HG03342 (cell line): ENCODE measurements around the gene PI4KA.

Source experiments
- ATAC-seq: cut with Tn5 transposase; IDR thresholded peaks from one replicate; pipeline ENCODE4 v1.9.1; 2021; ENCODE audit warnings: mild to moderate bottlenecking, moderate library complexity; ENCODE audit not compliant: unreplicated experiment

Gene PI4KA

GRCh38 chr22:20819471-20819870 is 39.1 kb downstream of the PI4KA start:
- ATAC-seq = no peak

GRCh38 chr22:20818471-20818870 is 40.1 kb downstream of the PI4KA start:
- ATAC-seq = no peak

GRCh38 chr22:20816559-20816958 is 42.1 kb downstream of the PI4KA start:
- ATAC-seq = no peak

DNA sequence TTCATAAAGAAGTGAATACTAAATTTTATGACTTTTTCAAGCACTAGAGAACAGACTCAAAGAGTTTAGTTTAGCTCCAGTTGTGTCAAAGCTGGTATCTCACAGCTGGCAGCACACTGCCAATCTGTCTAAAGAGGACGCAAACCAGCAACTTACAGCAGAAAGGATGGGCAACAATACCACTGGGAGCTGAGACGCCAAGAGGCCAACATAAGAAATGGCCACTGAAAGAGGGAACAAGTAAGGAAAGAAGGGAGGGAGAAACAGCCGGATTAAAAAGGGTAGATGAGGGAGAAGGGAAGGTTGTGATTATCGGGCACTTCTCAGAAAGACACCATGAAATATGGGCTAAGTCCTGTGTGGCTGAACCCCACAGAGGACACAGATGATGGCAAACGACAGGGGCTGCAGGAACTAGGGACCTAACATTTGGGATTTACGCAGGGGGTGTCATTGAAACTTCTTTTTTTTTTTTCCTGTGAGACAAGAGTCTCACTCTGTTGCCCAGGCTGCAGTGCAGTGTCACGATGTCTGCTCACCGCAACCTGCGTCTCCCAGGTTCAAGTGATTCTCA is 43.0 kb downstream of the PI4KA start:
- no peak for ATAC-seq

DNA sequence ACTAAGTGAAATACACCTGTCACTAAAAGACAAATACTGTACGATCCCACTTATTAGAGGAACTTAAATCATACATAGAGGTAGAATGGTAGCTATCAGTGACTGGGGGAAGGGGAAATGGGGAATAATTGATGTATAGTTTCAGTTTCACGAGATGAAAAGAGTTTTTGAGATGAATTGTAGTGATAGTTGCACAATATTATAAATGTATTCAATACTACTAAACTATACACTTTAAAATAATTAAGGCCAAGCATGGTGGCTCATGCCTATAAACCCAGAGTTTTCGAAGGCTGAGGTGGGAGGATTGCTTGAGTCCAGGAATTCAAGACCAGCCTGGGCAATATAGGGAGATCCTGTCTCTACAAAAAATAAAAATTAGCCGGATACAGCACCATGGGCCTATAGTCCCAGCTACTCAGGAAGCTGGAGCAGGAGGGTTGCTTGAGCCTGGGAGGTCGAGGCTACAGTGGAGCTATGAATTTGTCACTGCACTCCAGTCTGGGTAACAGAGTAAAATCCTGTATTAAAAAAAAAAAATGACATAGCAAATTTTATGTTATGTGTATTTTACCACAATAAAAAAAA is 44.3 kb downstream of the PI4KA start:
- no peak for ATAC-seq

GRCh38 chr22:20813056-20813455 is 45.6 kb downstream of the PI4KA start:
- ATAC-seq = no peak

- ATAC-seq = no peak
Measured at GRCh38 chr22:20811971-20812660, 46.5 kb downstream of the PI4KA start.

DNA sequence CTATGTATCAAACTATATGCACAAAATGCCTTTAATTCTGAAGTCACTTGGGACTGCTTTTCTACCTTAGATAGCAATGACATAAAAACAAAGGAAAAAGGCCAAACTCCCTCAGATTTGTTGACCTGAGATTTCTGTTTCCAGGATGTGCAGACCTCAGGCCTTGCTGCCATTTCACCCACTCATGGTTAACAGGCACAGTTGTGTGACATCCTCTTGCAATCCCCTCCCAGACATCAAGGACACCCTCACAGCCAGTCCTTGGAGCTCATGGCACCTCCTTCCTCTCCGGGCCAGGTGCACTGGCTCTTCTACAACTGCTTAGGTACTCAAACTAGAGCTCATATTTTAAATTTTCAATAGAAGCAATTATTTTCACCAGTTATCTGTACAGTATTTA is 47.4 kb downstream of the PI4KA start:
- no peak for ATAC-seq

- ATAC-seq = no peak
Measured at GRCh38 chr22:20810645-20811044, 48.0 kb downstream of the PI4KA start.

DNA sequence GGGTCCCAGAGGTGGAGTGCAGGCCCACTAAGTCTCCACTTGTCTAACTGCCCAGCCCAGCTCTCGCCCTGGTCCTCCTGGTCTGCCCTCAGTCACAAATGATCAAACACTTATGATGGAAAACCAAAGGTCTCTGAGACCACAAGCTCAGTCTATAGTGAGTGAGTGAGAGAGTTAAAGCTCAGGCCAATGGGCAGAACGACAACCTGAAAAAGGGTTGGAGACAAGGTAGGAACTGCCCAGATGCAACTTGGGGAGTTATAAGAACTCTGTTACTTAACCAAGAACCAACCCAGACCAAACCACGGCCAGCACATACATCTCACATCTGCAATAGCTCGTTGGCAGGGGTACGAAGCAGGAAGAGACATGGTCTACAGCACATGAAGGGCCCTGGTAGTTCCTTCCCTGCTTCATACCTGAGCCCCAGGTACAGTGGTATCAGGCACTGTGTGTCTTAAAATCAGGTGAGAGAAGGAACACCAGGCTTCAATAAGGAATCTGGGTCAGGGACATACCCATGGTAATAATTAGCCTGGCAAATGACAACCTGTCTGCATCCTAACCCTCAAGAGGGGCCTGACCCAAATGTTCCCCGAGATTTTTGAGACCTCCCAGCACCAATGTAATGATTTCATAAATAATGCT is 48.9 kb downstream of the PI4KA start:
- ATAC-seq = no peak

DNA sequence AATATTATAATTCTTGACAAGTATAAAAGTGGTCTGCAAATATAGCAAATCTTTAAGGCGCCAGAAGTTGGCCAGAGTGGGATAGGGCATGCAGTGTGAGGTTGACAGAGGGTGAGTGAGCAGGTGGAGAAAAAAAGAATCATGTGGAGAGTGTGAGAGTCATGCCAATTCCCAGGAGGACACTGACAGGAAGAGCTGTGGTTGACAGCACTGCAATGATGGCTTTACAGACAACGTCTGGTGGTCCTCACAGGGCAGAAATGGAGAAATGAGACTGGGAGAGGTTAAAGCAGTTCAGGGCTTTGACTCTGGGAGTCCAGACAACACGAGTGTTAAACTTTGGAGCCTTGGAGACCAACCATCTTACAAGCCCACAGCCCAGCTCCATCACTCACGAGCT is 49.8 kb downstream of the PI4KA start:
- no peak for ATAC-seq

- ATAC-seq = no peak
Measured at GRCh38 chr22:20807315-20807752, 51.3 kb downstream of the PI4KA start.

DNA sequence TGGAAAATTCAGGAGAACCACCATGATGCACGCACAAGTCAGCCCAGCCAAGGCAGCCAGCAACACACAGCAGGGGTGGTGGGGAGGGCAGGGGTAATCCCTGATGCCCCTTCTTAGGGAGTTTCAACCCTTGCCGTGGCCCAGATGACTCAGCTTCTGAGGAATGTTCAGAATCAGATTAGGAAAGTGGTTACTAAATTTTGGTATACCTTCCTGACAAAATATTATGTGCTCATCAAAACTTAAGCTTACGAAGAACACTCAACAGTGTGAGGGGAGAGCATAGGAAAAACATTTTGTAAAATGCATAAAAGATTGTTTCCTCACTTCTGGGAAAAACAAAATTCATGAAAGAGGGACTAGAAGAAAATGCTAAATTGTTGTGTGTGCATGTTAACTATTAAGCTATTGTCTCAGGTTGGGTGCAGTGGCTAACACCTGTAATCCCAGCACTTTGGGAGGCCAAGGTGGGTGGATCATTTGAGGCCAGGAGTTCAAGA is 52.6 kb downstream of the PI4KA start:
- no peak for ATAC-seq

- no peak for ATAC-seq
Measured at GRCh38 chr22:20804650-20805049, 54.0 kb downstream of the PI4KA start.

- no peak for ATAC-seq
Measured at GRCh38 chr22:20803696-20804324, 54.8 kb downstream of the PI4KA start.

DNA sequence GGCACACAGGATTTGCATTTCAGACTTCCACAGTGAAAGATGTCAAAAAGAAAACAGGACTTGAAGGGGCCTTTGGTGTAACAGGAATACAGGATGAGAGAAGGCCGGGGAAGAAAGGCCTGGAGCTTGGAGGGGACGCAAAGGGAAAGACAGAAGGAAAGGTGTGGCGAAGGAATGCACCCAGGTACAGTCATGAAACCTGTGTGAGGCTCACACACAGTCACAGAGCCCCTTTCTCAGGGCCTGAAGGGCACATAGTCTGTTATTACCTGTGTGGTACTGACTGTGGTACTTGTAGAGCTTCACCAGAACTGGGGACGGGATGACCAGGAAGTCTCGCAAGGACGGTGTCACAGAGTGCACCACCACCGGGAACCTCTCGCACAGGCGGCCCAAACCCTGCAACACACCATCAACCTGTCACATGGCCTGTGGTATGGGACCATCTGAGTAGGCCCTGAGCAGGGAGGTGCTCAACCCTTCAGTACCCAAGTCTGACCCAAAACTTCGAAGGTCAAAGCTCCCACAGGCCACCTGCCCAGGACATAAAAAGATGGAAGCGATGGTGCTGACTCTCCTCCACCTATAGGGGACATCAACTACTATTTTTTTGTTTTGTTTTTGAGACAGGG is 55.6 kb downstream of the PI4KA start:
- ATAC-seq = no peak

DNA sequence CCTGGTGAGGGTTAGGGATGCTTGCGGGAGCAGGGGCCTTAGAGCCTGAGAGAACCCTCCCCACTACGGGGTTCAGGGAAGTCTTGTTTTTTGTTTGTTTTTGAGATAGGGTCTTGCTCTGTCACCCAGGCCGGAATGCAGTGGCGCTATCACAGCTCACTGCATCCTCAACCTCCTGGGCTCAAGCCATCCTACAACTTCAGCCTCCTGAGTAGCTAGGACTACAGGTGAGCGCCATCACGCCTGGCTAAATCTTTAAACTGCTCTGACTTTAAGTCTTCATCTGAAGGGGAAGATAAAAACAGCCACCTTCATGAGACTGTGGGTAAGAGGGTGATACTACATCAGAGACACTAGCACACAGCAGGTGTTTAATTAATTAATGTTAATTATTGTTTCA is 56.2 kb downstream of the PI4KA start:
- no peak for ATAC-seq

DNA sequence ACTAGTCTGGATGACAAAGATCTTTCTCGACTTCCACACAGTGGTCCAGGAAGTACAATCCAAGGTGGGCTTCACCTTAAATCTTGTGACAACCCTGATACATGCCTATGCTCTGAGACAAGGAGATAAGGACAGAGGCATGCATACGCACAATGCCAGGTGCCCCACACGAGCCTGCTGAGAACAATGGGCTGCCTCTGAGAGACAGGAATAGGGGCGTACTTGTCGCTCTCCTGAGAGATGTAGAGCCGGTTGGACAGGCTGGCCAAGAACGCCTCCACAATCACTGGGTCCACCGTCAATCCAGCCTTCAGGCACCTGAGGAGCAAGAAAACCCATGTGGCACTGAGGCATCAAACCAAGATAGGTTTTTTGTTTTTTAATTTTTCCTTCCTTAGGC is 59.2 kb downstream of the PI4KA start:
- no peak for ATAC-seq

- no peak for ATAC-seq
Measured at GRCh38 chr22:20798974-20799373, 59.6 kb downstream of the PI4KA start.

- ATAC-seq = no peak
Measured at GRCh38 chr22:20798218-20798617, 60.4 kb downstream of the PI4KA start.

- ATAC-seq = no peak
Measured at GRCh38 chr22:20796731-20797130, 61.9 kb downstream of the PI4KA start.
